ENCODE results near the gene SYNE1. TPM values are rescaled to one million over a fixed set of nuclear protein-coding genes. Genes with fewer than 3 reads are reported as not detected.

Gene SYNE1
- total RNA-seq, 2 experiments from 2014 or later, result 74.6 to 140 TPM

GRCh38 chr6:152300517-152300916, 336.6 kb downstream of the SYNE1 start:
- H4K20me1 ChIP-seq (ENCODE audit: insufficient read depth, low read length), result no peaks in the 10 kb centered on the region
- H3K4me1 ChIP-seq (ENCODE audit: insufficient read depth, low read length, poor library complexity, severe bottlenecking), result peaks cover 53% of the 10 kb centered on the region
- no peak overlapping the region for H2AFZ ChIP-seq (ENCODE audit: low read length)
- H3K36me3 ChIP-seq (ENCODE audit: insufficient read depth, low read length), result peaks cover 16% of the 10 kb centered on the region
- peak; percentile 28 for DNase-seq (ENCODE audit: low spot score)
- BruUV-seq (replicated peaks), result no TSS peak
- TF ChIP-seq CTCF (conservative IDR thresholded peaks at IDR 0.05; ENCODE audit: low read length) (no peak), EZH2phosphoT487 (IDR thresholded peaks at IDR 0.05; ENCODE audit: borderline replicate concordance, low read depth, low read length) (no peak)
- peak overlapping the region; percentile 88 for H3K27ac ChIP-seq (ENCODE audit: low read depth, low read length, poor library complexity, severe bottlenecking)
- intact Hi-C loops (cut with micrococcal nuclease; ENCODE audit: unreplicated experiment), result loop anchor here (2.0 to 5.0 kb wide), 3 partner anchors 682 to 908 kb away; partner anchors contain the start of genes FBXO5, MTRF1L and ZBTB2
- H3K4me2 ChIP-seq (ENCODE audit: low read length), result peak overlapping the region; percentile 97
- POLR2A ChIA-PET, result interaction anchor here (0.7 to 7.9 kb wide), 11 partner anchors 11 to 848 kb away, joined by 3 to 70 read pairs (median 4); partner anchors contain the start of gene RMND1
- H3K79me2 ChIP-seq (ENCODE audit: insufficient read depth, low read depth, low read length), result peaks cover 61% of the 10 kb centered on the region
- no peaks in the 10 kb centered on the region for H3K9me2 ChIP-seq (ENCODE audit: insufficient read depth, low read length)
- H3K9me3 ChIP-seq (ENCODE audit: low read length), result no peaks in the 10 kb centered on the region
- CTCF ChIA-PET (ENCODE audit: unreplicated experiment), result interaction anchor here (0.6 kb wide), 1 partner anchor 41 kb away, joined by 4 read pairs; no protein-coding TSS in a partner anchor
- H3K4me3 ChIP-seq (ENCODE audit: low read depth, low read length, poor library complexity, severe bottlenecking), result peak overlapping the region; percentile 79

GRCh38 chr6:152298848-152299735, 338.1 kb downstream of the SYNE1 start:
- ChIA-PET CTCF (ENCODE audit: unreplicated experiment) (interaction anchor here (1.2 to 1.4 kb wide), 2 partner anchors 9 to 10 kb away, joined by 4 to 5 read pairs; no protein-coding TSS in a partner anchor), POLR2A (interaction anchor here (0.6 to 7.9 kb wide), 14 partner anchors 10 to 473 kb away, joined by 3 to 70 read pairs (median 4); no protein-coding TSS in a partner anchor)
- Histone ChIP-seq H3K4me1 (ENCODE audit: insufficient read depth, low read length, poor library complexity, severe bottlenecking) (peaks cover 53% of the 10 kb centered on the region), H3K79me2 (ENCODE audit: insufficient read depth, low read depth, low read length) (peaks cover 68% of the 10 kb centered on the region), H3K4me3 (ENCODE audit: low read depth, low read length, poor library complexity, severe bottlenecking) (peak overlapping the region; percentile 79), H3K4me2 (ENCODE audit: low read length) (peak overlapping the region; percentile 97), H4K20me1 (ENCODE audit: insufficient read depth, low read length) (no peaks in the 10 kb centered on the region), H2AFZ (ENCODE audit: low read length) (peak overlapping the region; percentile 64; the same call in 1 of the 2 replicates), H3K27ac (ENCODE audit: low read depth, low read length, poor library complexity, severe bottlenecking) (peak overlapping the region; percentile 88), H3K9me3 (ENCODE audit: low read length) (no peaks in the 10 kb centered on the region), H3K9me2 (ENCODE audit: insufficient read depth, low read length) (no peaks in the 10 kb centered on the region), H3K36me3 (ENCODE audit: insufficient read depth, low read length) (peaks cover 25% of the 10 kb centered on the region)
- peak; percentile 53 for DNase-seq (ENCODE audit: low spot score)
- intact Hi-C loops (cut with micrococcal nuclease; ENCODE audit: unreplicated experiment), result loop anchor here (2.0 kb wide), 2 partner anchors 114 to 846 kb away; partner anchors contain the start of gene RMND1
- TSS peak; percentile 93 for BruUV-seq (replicated peaks)
- TF ChIP-seq CTCF (conservative IDR thresholded peaks at IDR 0.05; ENCODE audit: low read length), result no peak
- TF ChIP-seq EZH2phosphoT487 (IDR thresholded peaks at IDR 0.05; ENCODE audit: borderline replicate concordance, low read depth, low read length), result no peak

Data from OCI-LY7 (cell line).